ENCODE data around the gene SERPINA1. TPM values are rescaled to one million over a fixed set of nuclear protein-coding genes. Genes with fewer than 3 reads are reported as not detected.

Gene SERPINA1
- polyA plus RNA-seq, 1 donor = 92.0 TPM

DNA sequence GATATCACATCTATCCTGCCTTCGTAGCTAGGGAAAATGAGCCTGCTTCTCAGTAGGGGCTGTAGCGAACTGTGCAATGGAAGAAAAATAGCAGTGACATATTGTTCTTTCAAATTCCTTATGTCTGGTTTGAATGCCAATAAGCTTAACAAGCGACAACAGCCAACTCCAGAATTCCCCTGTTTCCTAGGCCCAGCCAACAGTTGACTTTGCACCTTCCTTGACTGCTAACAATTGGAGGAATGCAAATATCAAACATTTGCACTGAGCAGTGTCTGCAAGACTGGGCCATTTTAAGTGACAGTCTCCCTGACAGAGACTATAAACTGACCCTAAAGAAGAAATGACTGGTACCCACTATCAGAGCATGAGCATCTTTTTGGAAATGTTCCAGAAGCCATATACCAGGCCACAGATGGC, 12.0 kb upstream of the SERPINA1 start:
- DNase-seq = no peak

GRCh38 chr14:94398536-94398935, 10.1 kb upstream of the SERPINA1 start:
- DNase-seq = no peak

DNA sequence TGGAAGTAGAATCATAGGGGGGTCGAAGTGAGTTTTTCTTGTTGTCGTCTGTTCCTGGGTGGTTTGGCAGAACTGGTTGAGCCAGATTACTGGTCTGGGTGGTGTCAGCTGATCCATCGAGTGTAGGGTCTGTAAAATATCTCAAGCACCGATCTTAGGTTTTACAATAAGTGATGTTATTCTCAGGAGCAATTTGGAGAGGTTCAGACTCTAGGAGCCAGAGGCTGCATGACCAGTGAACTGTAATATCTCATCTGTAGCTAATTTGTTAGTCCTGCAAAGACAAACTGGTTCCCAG, 9.7 kb upstream of the SERPINA1 start:
- DNase-seq = no peak

GRCh38 chr14:94397289-94398181, 9.1 kb upstream of the SERPINA1 start:
- no peak for DNase-seq

DNA sequence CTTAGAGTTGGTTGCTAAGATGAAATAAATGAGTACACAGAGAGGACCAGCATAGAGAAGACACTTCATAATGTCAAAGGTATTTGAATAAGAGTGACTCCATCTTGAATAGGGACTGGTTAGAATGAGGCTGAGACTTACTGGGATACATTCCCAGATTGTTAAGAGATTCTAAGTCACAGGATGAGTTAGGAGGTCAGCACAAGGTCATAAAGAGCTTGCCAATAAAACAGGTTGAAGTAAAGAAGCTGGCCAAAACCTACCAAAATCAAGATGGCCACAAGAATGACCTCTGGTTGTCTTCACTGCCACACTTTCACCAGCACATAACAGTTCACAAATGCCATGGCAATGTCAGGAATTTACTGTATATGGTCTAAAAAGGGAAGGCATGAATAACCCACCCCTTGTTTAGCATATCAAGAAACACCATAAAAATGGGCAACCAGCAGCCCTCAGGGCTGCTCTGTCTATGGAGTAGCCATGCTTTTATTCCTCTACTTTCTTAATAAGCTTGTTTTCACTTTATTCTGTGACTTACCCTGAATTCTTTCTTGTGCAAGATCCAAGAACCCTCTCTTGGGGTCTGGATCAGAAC, 8.3 kb upstream of the SERPINA1 start:
- DNase-seq = no peak

- DNase-seq = no peak
Measured at GRCh38 chr14:94395888-94396574, 7.6 kb upstream of the SERPINA1 start.

- no peak for DNase-seq
Measured at GRCh38 chr14:94395282-94395887, 7.0 kb upstream of the SERPINA1 start.

- DNase-seq = no peak
Measured at GRCh38 chr14:94394581-94395207, 6.3 kb upstream of the SERPINA1 start.

- no peak for DNase-seq
Measured at GRCh38 chr14:94394025-94394493, 5.7 kb upstream of the SERPINA1 start.

GRCh38 chr14:94393474-94393873, 5.1 kb upstream of the SERPINA1 start:
- DNase-seq = no peak

DNA sequence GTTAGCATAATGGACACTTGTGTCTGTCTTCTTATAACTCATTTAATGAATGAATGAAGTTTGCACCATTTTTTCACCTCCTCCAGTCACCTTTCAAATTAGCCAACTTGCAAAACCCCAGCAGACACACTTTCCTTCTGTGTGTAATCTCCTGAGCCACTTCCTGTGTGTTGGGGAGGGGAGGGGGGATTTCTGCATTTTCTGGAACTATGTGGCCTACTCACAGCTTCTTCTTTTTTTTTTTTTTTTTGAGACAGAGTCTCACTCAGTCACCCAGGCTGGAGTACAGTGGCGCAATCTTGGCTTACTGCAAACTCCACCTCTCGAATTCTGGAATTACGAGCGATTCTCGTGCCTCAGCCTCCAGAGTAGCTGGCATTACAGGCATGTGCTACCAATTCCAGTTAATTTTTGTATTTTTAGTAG, 4.1 kb upstream of the SERPINA1 start:
- DNase-seq = no peak

GRCh38 chr14:94391281-94391975, 3.0 kb upstream of the SERPINA1 start:
- DNase-seq = no peak

DNA sequence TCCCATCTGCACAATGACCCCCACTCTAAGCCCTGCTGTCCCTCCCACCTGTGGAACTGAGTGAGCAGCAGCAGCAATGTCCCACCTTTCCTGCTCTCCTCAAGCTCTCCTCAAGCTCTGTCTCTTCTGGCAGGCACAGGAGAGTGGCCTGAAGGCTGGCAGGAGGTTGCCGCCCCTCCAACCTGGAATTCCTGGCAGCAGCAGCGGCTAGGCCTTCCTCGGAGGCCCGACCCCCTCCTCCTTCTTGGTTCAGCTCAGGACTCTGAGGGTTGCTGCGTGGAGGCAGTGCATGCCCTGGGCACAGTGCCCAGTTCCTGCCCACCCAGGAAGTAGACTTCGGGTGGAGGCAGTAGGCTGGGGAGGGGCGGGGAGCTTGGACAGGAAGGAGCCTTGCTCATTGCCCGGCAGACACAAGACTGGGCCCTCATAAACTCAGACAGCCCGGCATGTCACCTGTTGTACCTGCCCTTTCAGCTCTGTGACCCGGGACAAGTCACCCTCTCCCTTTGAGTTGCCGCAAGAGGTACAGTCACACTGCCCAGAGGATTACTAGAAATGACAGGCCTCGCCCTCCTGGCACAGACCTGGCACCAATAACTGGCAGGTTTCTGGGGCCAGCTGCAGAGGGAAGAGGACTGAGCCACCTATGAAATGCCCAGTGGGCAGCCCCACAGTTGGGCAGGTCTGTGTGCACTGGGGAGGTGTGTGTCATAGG, 2.1 kb upstream of the SERPINA1 start:
- no peak for DNase-seq

- DNase-seq = no peak
Measured at GRCh38 chr14:94389731-94390371, 1.4 kb upstream of the SERPINA1 start.

GRCh38 chr14:94389104-94389469, 685 bp upstream of the SERPINA1 start:
- DNase-seq = no peak

- no peak for DNase-seq
Measured at GRCh38 chr14:94388027-94388383, 397 bp downstream of the SERPINA1 start.

GRCh38 chr14:94387051-94388026, 1.1 kb downstream of the SERPINA1 start:
- DNase-seq = no peak

GRCh38 chr14:94386085-94387031, 2.0 kb downstream of the SERPINA1 start:
- no peak for DNase-seq

Data from left kidney (tissue), 2 donors.